HEK293 (cell line): ENCODE data around the gene SLC66A2.

Source experiments
- CTCF ChIA-PET: fragments of 350-600 bp; formaldehyde crosslinking; extraction: SDS; loops from one replicate; lab custom pipeline; 2021; ENCODE audit warnings: antibody characterized with exemption; lab: Yijun Ruan, JAX
- POLR2A ChIA-PET: fragments of 300-600 bp; formaldehyde crosslinking; extraction: SDS; loops from one replicate; lab custom pipeline; 2020; ENCODE audit warnings: antibody characterized with exemption, inconsistent platforms; lab: Yijun Ruan, JAX
- H3K27ac ChIP-seq: fragments of 200-500 bp; sonication (Bioruptor generic); 2 replicates; pipeline ENCODE4 v1.5.1; 2014; ENCODE audit warnings: low read depth, low read length, control low read depth, inconsistent platforms; ENCODE audit errors: extremely low read depth
- H3K36me3 ChIP-seq, 2 experiments: fragments of 200-500 bp in 1 of 2; sonication (Bioruptor generic) in 1 of 2; 1 replicate in 1 of 2; 2 replicates in 1 of 2; pipeline ENCODE4 v1.5.1; 2014 to 2017; ENCODE audit warnings: inconsistent platforms in 2 of 2, low read length in 2 of 2; ENCODE audit not compliant: control insufficient read depth in 2 of 2, insufficient read depth in 1 of 2
- H3K4me1 ChIP-seq: fragments of 200-500 bp; sonication (Bioruptor generic); 2 replicates; pipeline ENCODE4 v1.5.1; 2014; ENCODE audit warnings: mild to moderate bottlenecking, low read length, inconsistent platforms; ENCODE audit not compliant: control insufficient read depth, insufficient read depth
- H3K4me3 ChIP-seq: 2 replicates; pipeline ENCODE4 v1.5.1; 2011; ENCODE audit warnings: low read depth, mild to moderate bottlenecking, control low read depth, low read length, moderate library complexity
- H3K9me3 ChIP-seq: fragments of 200-500 bp; sonication (Bioruptor generic); 2 replicates; pipeline ENCODE4 v1.5.1; 2014; ENCODE audit warnings: low read depth, low read length, inconsistent platforms; ENCODE audit not compliant: control insufficient read depth, insufficient read depth
- CTCF ChIP-seq: fragments of 450-650 bp; formaldehyde crosslinking; IDR thresholded peaks from 2 replicates; pipeline ENCODE4 v1.5.1; 2016; ENCODE audit warnings: missing biosample characterization, missing genetic modification characterization
- GLI2 ChIP-seq: fragments of 450-650 bp; formaldehyde crosslinking; IDR thresholded peaks from 2 replicates; pipeline ENCODE4; 2017; ENCODE audit warnings: missing biosample characterization, missing genetic modification characterization, low read depth, borderline replicate concordance
- KLF16 ChIP-seq: fragments of 450-650 bp; formaldehyde crosslinking; IDR thresholded peaks from 2 replicates; pipeline ENCODE4 v1.5.1; 2017; ENCODE audit warnings: missing biosample characterization, missing genetic modification characterization
- KLF8 ChIP-seq: fragments of 450-650 bp; formaldehyde crosslinking; IDR thresholded peaks from 2 replicates; pipeline ENCODE4 v1.5.1; 2016; ENCODE audit warnings: missing biosample characterization, missing genetic modification characterization
- KLF9 ChIP-seq: fragments of 450-650 bp; formaldehyde crosslinking; IDR thresholded peaks from 2 replicates; pipeline ENCODE4 v1.5.1; 2016; ENCODE audit warnings: missing biosample characterization, missing genetic modification characterization, low read depth
- WT1 ChIP-seq: fragments of 450-650 bp; formaldehyde crosslinking; IDR thresholded peaks from 2 replicates; pipeline ENCODE4 v1.5.1; 2016; ENCODE audit warnings: missing biosample characterization, missing genetic modification characterization
- ZBTB6 ChIP-seq: fragments of 450-650 bp; formaldehyde crosslinking; IDR thresholded peaks from 2 replicates; pipeline ENCODE4 v1.5.1; 2017; ENCODE audit warnings: missing biosample characterization, missing genetic modification characterization
- ZBTB7A ChIP-seq: fragments of 450-650 bp; formaldehyde crosslinking; IDR thresholded peaks from 2 replicates; pipeline ENCODE4 v1.5.1; 2016; ENCODE audit warnings: low read depth, missing biosample characterization, missing genetic modification characterization
- ZFP69B ChIP-seq: fragments of 450-650 bp; formaldehyde crosslinking; IDR thresholded peaks from 2 replicates; pipeline ENCODE4 v1.5.1; 2016; ENCODE audit warnings: missing biosample characterization, missing genetic modification characterization
- ZIC2 ChIP-seq: fragments of 450-650 bp; formaldehyde crosslinking; IDR thresholded peaks from 2 replicates; pipeline ENCODE4 v1.5.1; 2016; ENCODE audit warnings: missing biosample characterization, missing genetic modification characterization
- ZNF133 ChIP-seq: fragments of 450-650 bp; formaldehyde crosslinking; IDR thresholded peaks from 2 replicates; pipeline ENCODE4 v1.5.1; 2016; ENCODE audit warnings: missing biosample characterization, missing genetic modification characterization
- ZNF214 ChIP-seq: fragments of 450-650 bp; formaldehyde crosslinking; IDR thresholded peaks from 2 replicates; pipeline ENCODE4 v1.5.1; 2017; ENCODE audit warnings: missing biosample characterization, mild to moderate bottlenecking, missing genetic modification characterization, borderline replicate concordance
- ZNF23 ChIP-seq: fragments of 450-650 bp; formaldehyde crosslinking; IDR thresholded peaks from 2 replicates; pipeline ENCODE4 v1.5.1; 2016; ENCODE audit warnings: missing biosample characterization, missing genetic modification characterization, borderline replicate concordance
- ZNF24 ChIP-seq: fragments of 450-650 bp; formaldehyde crosslinking; IDR thresholded peaks from 2 replicates; pipeline ENCODE4 v1.5.1; 2016; ENCODE audit warnings: missing biosample characterization, missing genetic modification characterization
- ZNF248 ChIP-seq: fragments of 450-650 bp; formaldehyde crosslinking; IDR thresholded peaks from 2 replicates; pipeline ENCODE4 v1.5.1; 2017; ENCODE audit warnings: missing biosample characterization, missing genetic modification characterization
- ZNF302 ChIP-seq: fragments of 450-650 bp; formaldehyde crosslinking; IDR thresholded peaks from 2 replicates; pipeline ENCODE4 v1.5.1; 2016; ENCODE audit warnings: missing biosample characterization, missing genetic modification characterization, low read depth
- ZNF341 ChIP-seq: fragments of 450-650 bp; formaldehyde crosslinking; IDR thresholded peaks from 2 replicates; pipeline ENCODE4; 2016; ENCODE audit warnings: low read depth, missing biosample characterization, missing genetic modification characterization
- ZNF404 ChIP-seq: fragments of 450-650 bp; formaldehyde crosslinking; IDR thresholded peaks from 2 replicates; pipeline ENCODE4 v1.5.1; 2017; ENCODE audit warnings: missing biosample characterization, missing genetic modification characterization
- ZNF529 ChIP-seq: fragments of 450-650 bp; formaldehyde crosslinking; IDR thresholded peaks from 2 replicates; pipeline ENCODE4 v1.5.1; 2017; ENCODE audit warnings: missing genetic modification characterization, missing biosample characterization; ENCODE audit not compliant: insufficient replicate concordance
- ZNF530 ChIP-seq: fragments of 450-650 bp; formaldehyde crosslinking; IDR thresholded peaks from 2 replicates; pipeline ENCODE4 v1.5.1; 2016; ENCODE audit warnings: low read depth, missing biosample characterization, missing genetic modification characterization
- ZNF555 ChIP-seq: fragments of 450-650 bp; formaldehyde crosslinking; conservative IDR thresholded peaks from 2 replicates; pipeline ENCODE4 v1.5.1; 2017; ENCODE audit warnings: missing biosample characterization, mild to moderate bottlenecking, missing genetic modification characterization, inconsistent platforms
- ZNF600 ChIP-seq: fragments of 450-650 bp; formaldehyde crosslinking; IDR thresholded peaks from 2 replicates; pipeline ENCODE4 v1.5.1; 2016; ENCODE audit warnings: missing biosample characterization, missing genetic modification characterization
- ZNF677 ChIP-seq: fragments of 450-650 bp; IDR thresholded peaks from 2 replicates; pipeline ENCODE4 v1.5.0; 2018; ENCODE audit warnings: missing biosample characterization, mild to moderate bottlenecking, missing genetic modification characterization, moderate library complexity
- ZNF768 ChIP-seq: fragments of 450-650 bp; formaldehyde crosslinking; IDR thresholded peaks from 2 replicates; pipeline ENCODE4 v1.5.1; 2018; ENCODE audit warnings: missing biosample characterization, mild to moderate bottlenecking, missing genetic modification characterization

Gene SLC66A2

DNA sequence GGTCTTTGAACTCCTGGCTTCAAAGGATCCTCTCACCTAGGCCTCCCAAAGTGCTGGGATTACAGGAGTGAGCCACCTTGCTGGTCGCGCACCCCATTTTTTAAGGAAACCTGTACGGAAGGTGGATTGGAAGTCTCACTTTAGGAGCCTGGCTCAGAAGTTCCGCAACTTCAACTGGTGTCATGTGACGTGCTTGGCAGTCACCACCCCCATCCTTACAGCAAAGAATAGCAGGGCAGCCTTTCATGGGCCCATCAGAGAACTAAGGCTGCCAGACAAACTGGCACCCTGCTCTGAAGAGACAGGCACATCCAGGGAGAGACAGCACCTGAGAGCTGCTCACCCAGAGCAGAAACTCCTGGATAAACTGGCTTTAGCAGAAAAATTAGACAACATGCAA, 3.3 kb upstream of the SLC66A2 start:
- Histone ChIP-seq H3K4me1 (peaks cover 11% of the 10 kb centered on the region), H3K9me3 (no peaks in the 10 kb centered on the region), H3K36me3 (peaks cover 0 to 3% of the 10 kb centered on the region in 2 experiments; a peak in 1 of 3 replicates)
- TF ChIP-seq CTCF (tag by site-specific recombination) (no peak), ZNF600 (tag by site-specific recombination) (0 out of 2 replicates have a peak, but pooled peaks have one; percentile 11)
- TF ChIP-seq, all 188 proteins: peak for 1
- no peak overlapping the region for H3K4me3 ChIP-seq
- POLR2A ChIA-PET = no interaction called here
- CTCF ChIA-PET = interaction anchor here (0.6 kb wide), 1 partner anchor 157 kb away, joined by 4 read pairs; no protein-coding TSS in a partner anchor
- no peak overlapping the region for H3K27ac ChIP-seq

GRCh38 chr18:79953971-79954651, 2.7 kb upstream of the SLC66A2 start:
- CTCF ChIA-PET = interaction anchor here (0.6 kb wide), 1 partner anchor 157 kb away, joined by 4 read pairs; no protein-coding TSS in a partner anchor
- POLR2A ChIA-PET = interaction anchor here (1.0 to 1.2 kb wide), 2 partner anchors 8 to 33 kb away, joined by 3 read pairs; no protein-coding TSS in a partner anchor

GRCh38 chr18:79952996-79953559, 1.6 kb upstream of the SLC66A2 start:
- no peak overlapping the region for H3K4me3 ChIP-seq
- no peaks in the 10 kb centered on the region for H3K9me3 ChIP-seq
- H3K36me3 ChIP-seq = peaks cover 11 to 14% of the 10 kb centered on the region in 2 experiments; a peak in 2 of 3 replicates
- TF ChIP-seq ZNF555 (tag by site-specific recombination) (no peak), ZNF248 (tag by site-specific recombination) (no peak), KLF9 (tag by site-specific recombination) (no peak), ZNF529 (no peak), ZIC2 (no peak), GLI2 (tag by site-specific recombination) (no peak), ZBTB7A (no peak), ZNF302 (tag by site-specific recombination) (no peak), ZNF404 (tag by site-specific recombination) (no peak), ZNF768 (tag by site-specific recombination) (no peak), ZNF341 (tag by site-specific recombination) (no peak), ZFP69B (tag by site-specific recombination) (no peak), KLF16 (tag by site-specific recombination) (no peak), ZNF214 (tag by site-specific recombination) (no peak), ZNF530 (tag by site-specific recombination) (no peak), ZNF24 (tag by site-specific recombination) (no peak), ZNF23 (tag by site-specific recombination) (no peak), ZNF677 (tag by site-specific recombination) (no peak), KLF8 (tag by site-specific recombination) (no peak), WT1 (tag by site-specific recombination) (no peak)
- H3K27ac ChIP-seq = 0 out of 2 replicates have a peak overlapping the region, but pooled peaks have one; percentile 31
- peaks cover 8% of the 10 kb centered on the region for H3K4me1 ChIP-seq
- CTCF ChIA-PET = no interaction called here
- POLR2A ChIA-PET = interaction anchor here (0.6 to 1.2 kb wide), 3 partner anchors 9 to 34 kb away, joined by 3 read pairs; no protein-coding TSS in a partner anchor

More at GRCh38 chr18:79953971-79954651, 2.7 kb upstream of the SLC66A2 start:
- H3K27ac ChIP-seq = no peak overlapping the region
- H3K4me1 ChIP-seq = peaks cover 8% of the 10 kb centered on the region
- H3K4me3 ChIP-seq = no peak overlapping the region
- H3K36me3 ChIP-seq = peaks cover 4 to 7% of the 10 kb centered on the region in 2 experiments; a peak in 2 of 3 replicates
- no peaks in the 10 kb centered on the region for H3K9me3 ChIP-seq
- TF ChIP-seq ZBTB6 (tag by site-specific recombination) (peak; percentile 38; the same call in 1 of the 2 replicates), ZNF133 (tag by site-specific recombination) (no peak)
- TF ChIP-seq, all 188 proteins: peak for 1
